KMS-11 (cell line): Measurements from ENCODE around the gene DNAJC3.

ENCODE experiments used
- H2AFZ ChIP-seq: fragments of 200-600 bp; sonication (generic); 2 replicates; pipeline ENCODE4 v1.6.1; 2016; ENCODE audit warnings: antibody characterized with exemption, mixed run types, low read depth
- H3K27ac ChIP-seq: fragments of 200-600 bp; sonication (generic); 2 replicates; pipeline ENCODE4 v1.6.1; 2016; ENCODE audit warnings: mild to moderate bottlenecking, mixed run types
- H3K27me3 ChIP-seq: fragments of 200-600 bp; sonication (generic); 2 replicates; pipeline ENCODE4 v1.6.1; 2017; ENCODE audit warnings: mild to moderate bottlenecking, low read depth, mixed run types, moderate library complexity; ENCODE audit not compliant: insufficient read depth
- H3K36me3 ChIP-seq: fragments of 200-600 bp; sonication (generic); 2 replicates; pipeline ENCODE4 v1.6.1; 2017; ENCODE audit warnings: mild to moderate bottlenecking, mixed run types; ENCODE audit not compliant: insufficient read depth
- H3K4me1 ChIP-seq: fragments of 200-600 bp; sonication (generic); 2 replicates; pipeline ENCODE4 v1.6.1; 2016; ENCODE audit warnings: mild to moderate bottlenecking, low read depth, mixed run types; ENCODE audit not compliant: poor library complexity, severe bottlenecking
- H3K4me2 ChIP-seq: fragments of 200-600 bp; sonication (generic); 2 replicates; pipeline ENCODE4 v1.7.0; 2016; ENCODE audit warnings: mild to moderate bottlenecking, mixed run types
- H3K4me3 ChIP-seq: fragments of 200-600 bp; sonication (generic); IDR thresholded peaks from 2 replicates; pipeline ENCODE4 v1.6.1; 2017; ENCODE audit warnings: low read depth, low read length, mixed read lengths; ENCODE audit not compliant: insufficient read depth
- H3K79me2 ChIP-seq: fragments of 200-600 bp; sonication (generic); 2 replicates; pipeline ENCODE4 v1.6.1; 2016; ENCODE audit warnings: low read depth, mixed run types; ENCODE audit not compliant: insufficient read depth
- H3K9ac ChIP-seq: fragments of 200-600 bp; sonication (generic); 2 replicates; pipeline ENCODE4 v1.6.1; 2016; ENCODE audit warnings: mild to moderate bottlenecking, mixed run types
- H4K20me1 ChIP-seq: fragments of 200-600 bp; sonication (generic); 2 replicates; pipeline ENCODE4 v1.6.1; 2016; ENCODE audit warnings: mild to moderate bottlenecking, mixed run types; ENCODE audit not compliant: insufficient read depth
- CTCF ChIP-seq: fragments of 200-600 bp; sonication (generic); conservative IDR thresholded peaks from 2 replicates; pipeline ENCODE4 v1.6.1; 2017; ENCODE audit warnings: low read depth, mild to moderate bottlenecking, antibody characterized with exemption, low read length, moderate library complexity, mixed read lengths

DNAJC3 gene

GRCh38 chr13:95783747-95784146, 106.8 kb downstream of the DNAJC3 start:
- Histone ChIP-seq H3K4me1 (no peaks in the 10 kb centered on the region), H4K20me1 (no peaks in the 10 kb centered on the region), H3K27me3 (no peaks in the 10 kb centered on the region), H3K9ac (no peak overlapping the region), H3K27ac (no peak overlapping the region), H2AFZ (no peak overlapping the region), H3K79me2 (no peaks in the 10 kb centered on the region), H3K4me2 (no peak overlapping the region), H3K4me3 (no peak overlapping the region), H3K36me3 (no peaks in the 10 kb centered on the region)
- TF ChIP-seq CTCF, result no peak

- no peaks in the 10 kb centered on the region for H4K20me1 ChIP-seq
- H3K79me2 ChIP-seq, result no peaks in the 10 kb centered on the region
- TF ChIP-seq CTCF, result no peak
- H2AFZ ChIP-seq, result no peak overlapping the region
- no peak overlapping the region for H3K4me3 ChIP-seq
- H3K27me3 ChIP-seq, result no peaks in the 10 kb centered on the region
- H3K4me1 ChIP-seq, result no peaks in the 10 kb centered on the region
- no peak overlapping the region for H3K4me2 ChIP-seq
- H3K36me3 ChIP-seq, result no peaks in the 10 kb centered on the region
- H3K27ac ChIP-seq, result no peak overlapping the region
- H3K9ac ChIP-seq, result no peak overlapping the region
Measured at GRCh38 chr13:95784161-95784899, 107.4 kb downstream of the DNAJC3 start.

GRCh38 chr13:95784900-95785290, 108.0 kb downstream of the DNAJC3 start:
- Histone ChIP-seq H3K27me3 (no peaks in the 10 kb centered on the region), H3K27ac (no peak overlapping the region), H3K9ac (no peak overlapping the region), H2AFZ (no peak overlapping the region), H3K36me3 (no peaks in the 10 kb centered on the region), H3K79me2 (no peaks in the 10 kb centered on the region), H3K4me2 (no peak overlapping the region), H3K4me1 (no peaks in the 10 kb centered on the region), H4K20me1 (no peaks in the 10 kb centered on the region), H3K4me3 (no peak overlapping the region)
- no peak for TF ChIP-seq CTCF

GRCh38 chr13:95787356-95788099, 110.6 kb downstream of the DNAJC3 start:
- no peaks in the 10 kb centered on the region for H4K20me1 ChIP-seq
- H3K4me3 ChIP-seq, result no peak overlapping the region
- H3K4me1 ChIP-seq, result peaks cover 9% of the 10 kb centered on the region
- H3K79me2 ChIP-seq, result no peaks in the 10 kb centered on the region
- no peaks in the 10 kb centered on the region for H3K27me3 ChIP-seq
- no peak overlapping the region for H3K9ac ChIP-seq
- no peak overlapping the region for H3K4me2 ChIP-seq
- H2AFZ ChIP-seq, result no peak overlapping the region
- TF ChIP-seq CTCF, result no peak
- no peak overlapping the region for H3K27ac ChIP-seq
- peaks cover 3% of the 10 kb centered on the region; the same call in 1 of the 2 replicates for H3K36me3 ChIP-seq
